Skeletal muscle satellite cell (primary cell): ENCODE data around the gene TMEM238.

Experiments
- H3K27me3 ChIP-seq: 2 replicates; pipeline ENCODE4 v1.7.0; 2013; ENCODE audit warnings: low read length; ENCODE audit not compliant: control insufficient read depth, insufficient read depth
- H3K36me3 ChIP-seq: 2 replicates; pipeline ENCODE4 v1.7.0; 2013; ENCODE audit warnings: mild to moderate bottlenecking, control low read depth, low read length; ENCODE audit not compliant: insufficient read depth
- H3K4me1 ChIP-seq: 2 replicates; pipeline ENCODE4 v1.7.0; 2013; ENCODE audit warnings: low read length; ENCODE audit not compliant: control insufficient read depth, insufficient read depth
- H3K4me2 ChIP-seq: 2 replicates; pipeline ENCODE4 v1.7.0; 2013; ENCODE audit warnings: mild to moderate bottlenecking, low read length
- H3K4me3 ChIP-seq: 2 replicates; pipeline ENCODE4 v1.7.0; 2013; ENCODE audit warnings: low read length
- H3K9ac ChIP-seq: 2 replicates; pipeline ENCODE4 v1.7.0; 2013; ENCODE audit warnings: mild to moderate bottlenecking, low read depth, low read length, moderate library complexity
- H3K9me3 ChIP-seq: replicated peaks from 2 replicates; pipeline ENCODE4 v1.7.0; 2013; ENCODE audit warnings: mild to moderate bottlenecking, control low read depth, low read length

Gene TMEM238

GRCh38 chr19:55384920-55385723 is 1.0 kb upstream of the TMEM238 start:
- Histone ChIP-seq H3K9me3 (no peaks in the 10 kb centered on the region), H3K36me3 (peaks cover 41% of the 10 kb centered on the region), H3K27me3 (no peaks in the 10 kb centered on the region), H3K4me1 (peaks cover 41% of the 10 kb centered on the region), H3K9ac (peak overlapping the region; percentile 99), H3K4me3 (peak overlapping the region; percentile 97), H3K4me2 (peak overlapping the region; percentile 96)

DNA sequence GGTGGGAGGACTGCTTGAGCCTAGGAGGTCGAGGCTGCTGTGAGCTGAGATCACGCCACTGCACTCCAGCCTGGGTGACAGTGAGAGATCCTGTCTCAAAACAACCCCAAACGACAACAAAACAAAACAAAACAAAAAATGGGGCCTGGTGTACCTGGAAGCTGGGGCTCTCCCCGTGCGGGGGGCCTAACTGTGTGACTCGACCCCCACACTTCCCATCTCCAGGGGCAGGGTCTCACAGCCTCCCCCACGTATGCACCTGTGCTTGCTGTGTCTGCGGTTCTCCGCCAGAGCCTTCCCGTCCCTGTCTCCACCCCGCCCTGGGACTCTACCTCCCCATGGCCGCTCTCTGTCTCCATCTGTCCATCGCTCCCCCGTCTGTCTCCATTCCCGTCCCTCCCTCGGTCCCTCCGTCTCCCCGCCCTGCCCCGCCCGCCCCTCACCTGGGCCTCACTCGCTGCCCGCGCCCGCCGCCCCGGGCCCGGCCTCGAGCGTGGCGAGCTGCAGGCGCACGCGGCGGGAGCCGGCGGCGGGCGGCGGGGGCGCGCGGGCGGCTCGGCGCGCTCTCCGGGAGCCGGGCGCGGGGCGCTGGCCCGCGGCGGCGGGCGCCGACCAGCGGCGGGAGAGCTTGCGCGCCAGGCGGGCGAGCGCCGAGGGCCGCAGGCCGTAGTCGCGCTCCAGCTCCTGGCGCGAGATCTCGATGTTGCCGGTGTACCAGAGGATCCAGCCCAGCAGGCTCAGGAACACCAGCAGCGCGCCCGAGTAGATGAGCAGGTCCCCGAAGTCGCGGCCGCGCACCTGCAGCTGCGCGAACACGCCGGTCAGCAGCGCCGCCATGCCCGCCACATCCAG is 587 bp downstream of the TMEM238 start:
- Histone ChIP-seq H3K4me3 (peak overlapping the region; percentile 97), H3K27me3 (no peaks in the 10 kb centered on the region), H3K4me2 (peak overlapping the region; percentile 96), H3K9me3 (no peaks in the 10 kb centered on the region), H3K9ac (peak overlapping the region; percentile 99), H3K4me1 (peaks cover 33% of the 10 kb centered on the region), H3K36me3 (peaks cover 25% of the 10 kb centered on the region)

GRCh38 chr19:55382522-55383054 is 1.5 kb downstream of the TMEM238 start:
- no peak overlapping the region for H3K4me2 ChIP-seq
- peaks cover 26% of the 10 kb centered on the region for H3K4me1 ChIP-seq
- H3K9me3 ChIP-seq = no peaks in the 10 kb centered on the region
- H3K4me3 ChIP-seq = no peak overlapping the region
- H3K27me3 ChIP-seq = peaks cover 2% of the 10 kb centered on the region
- H3K9ac ChIP-seq = no peak overlapping the region
- H3K36me3 ChIP-seq = peaks cover 16% of the 10 kb centered on the region

DNA sequence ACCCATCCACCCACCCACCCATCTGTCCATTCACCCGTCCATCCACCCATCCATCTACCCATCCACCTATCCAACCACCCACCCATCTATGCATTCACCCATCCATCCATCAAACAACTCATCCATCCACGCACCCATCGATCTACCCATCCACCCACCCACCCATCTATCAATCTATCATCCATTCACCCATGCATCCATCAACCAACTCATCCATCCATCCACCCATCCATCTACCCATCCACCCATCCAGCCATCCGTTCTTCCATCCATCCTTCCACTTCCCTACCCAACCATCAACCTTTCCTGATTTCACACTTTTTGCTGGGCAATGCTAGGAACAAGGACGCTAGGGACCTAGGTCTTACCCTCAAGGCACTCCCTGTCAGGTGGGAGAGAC is 2.1 kb downstream of the TMEM238 start:
- Histone ChIP-seq H3K27me3 (peaks cover 5% of the 10 kb centered on the region), H3K9ac (no peak overlapping the region), H3K4me3 (no peak overlapping the region), H3K9me3 (no peaks in the 10 kb centered on the region), H3K4me1 (peaks cover 21% of the 10 kb centered on the region), H3K4me2 (no peak overlapping the region), H3K36me3 (peaks cover 10% of the 10 kb centered on the region)

- Histone ChIP-seq H3K4me1 (peaks cover 9% of the 10 kb centered on the region), H3K9ac (no peak overlapping the region), H3K9me3 (no peaks in the 10 kb centered on the region), H3K27me3 (peaks cover 5% of the 10 kb centered on the region), H3K4me2 (no peak overlapping the region), H3K4me3 (no peak overlapping the region), H3K36me3 (no peaks in the 10 kb centered on the region)
Measured at GRCh38 chr19:55379174-55379573, 4.9 kb downstream of the TMEM238 start.

DNA sequence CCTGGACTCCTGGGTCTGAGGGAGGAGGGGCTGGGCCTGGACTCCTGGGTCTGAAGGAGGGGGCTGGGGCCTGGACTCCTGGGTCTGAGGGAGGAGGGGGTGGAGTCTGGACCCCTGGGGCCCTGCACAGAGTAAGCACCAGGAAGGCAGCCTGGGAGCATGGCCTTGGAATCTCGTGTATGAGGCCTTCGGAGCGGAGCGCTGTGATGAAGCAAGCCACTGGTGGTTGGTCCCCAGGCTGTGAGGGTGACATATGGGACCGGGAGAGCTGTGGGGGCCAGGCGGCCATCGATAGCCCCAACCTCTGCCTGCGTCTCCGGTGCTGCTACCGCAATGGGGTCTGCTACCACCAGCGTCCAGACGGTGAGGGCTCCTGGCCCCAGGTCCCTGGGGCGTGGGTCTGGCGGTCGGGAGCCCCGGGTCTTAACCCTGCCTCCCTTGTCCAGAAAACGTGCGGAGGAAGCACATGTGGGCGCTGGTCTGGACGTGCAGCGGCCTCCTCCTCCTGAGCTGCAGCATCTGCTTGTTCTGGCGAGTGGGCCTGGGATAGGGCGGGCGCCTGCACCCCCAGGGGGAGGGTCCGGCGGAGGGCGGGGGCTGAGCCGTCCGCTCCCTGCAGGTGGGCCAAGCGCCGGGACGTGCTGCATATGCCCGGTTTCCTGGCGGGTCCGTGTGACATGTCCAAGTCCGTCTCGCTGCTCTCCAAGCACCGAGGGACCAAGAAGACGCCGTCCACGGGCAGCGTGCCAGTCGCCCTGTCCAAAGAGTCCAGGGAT is 6.5 kb downstream of the TMEM238 start:
- Histone ChIP-seq H3K9ac (no peak overlapping the region), H3K9me3 (no peaks in the 10 kb centered on the region), H3K27me3 (peaks cover 5% of the 10 kb centered on the region), H3K4me2 (no peak overlapping the region), H3K36me3 (no peaks in the 10 kb centered on the region), H3K4me3 (no peak overlapping the region), H3K4me1 (peaks cover 10% of the 10 kb centered on the region)

DNA sequence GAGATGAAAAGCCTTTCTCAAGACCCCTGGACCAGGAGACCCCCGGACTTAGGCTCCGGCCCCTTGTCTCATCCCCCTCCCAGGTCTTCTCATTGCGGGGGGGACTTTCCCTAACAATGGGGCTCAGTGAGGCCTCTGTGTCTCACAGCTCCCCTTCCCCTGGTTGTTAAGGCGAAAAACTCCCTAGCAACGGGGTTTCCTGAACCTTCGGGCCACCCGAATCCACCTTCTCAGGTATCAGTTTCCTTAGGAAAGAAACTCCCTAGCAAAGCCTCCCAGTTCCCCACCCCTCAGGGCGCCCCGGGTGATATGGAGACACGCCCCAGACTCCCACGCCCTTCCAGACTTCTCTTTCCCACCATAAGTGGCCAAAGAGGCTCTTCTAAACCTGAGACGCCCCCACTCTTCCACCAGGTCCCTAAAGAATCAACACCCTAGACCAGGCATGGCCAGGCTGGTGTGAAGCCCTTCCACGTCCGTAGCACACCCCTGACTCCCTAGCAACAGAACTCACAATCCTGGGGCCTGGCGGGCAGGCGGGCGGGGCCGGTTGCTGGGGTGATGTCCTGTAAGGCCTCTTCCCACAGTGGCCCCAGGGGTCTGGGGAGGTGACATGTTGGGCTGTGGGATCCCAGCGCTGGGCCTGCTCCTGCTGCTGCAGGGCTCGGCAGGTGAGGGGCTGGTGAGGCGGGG is 7.7 kb downstream of the TMEM238 start, which contains the start of gene TMEM190:
TSS of gene TMEM190 (plus strand) at position 586 of the 693 bp plus-strand sequence. CDS start at position 614, 28 bp downstream.
- Histone ChIP-seq H3K36me3 (no peaks in the 10 kb centered on the region), H3K9me3 (no peaks in the 10 kb centered on the region), H3K4me1 (peaks cover 10% of the 10 kb centered on the region), H3K4me3 (no peak within 1 kb of the TSS), H3K9ac (no peak within 1 kb of the TSS), H3K4me2 (no peak within 1 kb of the TSS), H3K27me3 (peaks cover 5% of the 10 kb centered on the region)

DNA sequence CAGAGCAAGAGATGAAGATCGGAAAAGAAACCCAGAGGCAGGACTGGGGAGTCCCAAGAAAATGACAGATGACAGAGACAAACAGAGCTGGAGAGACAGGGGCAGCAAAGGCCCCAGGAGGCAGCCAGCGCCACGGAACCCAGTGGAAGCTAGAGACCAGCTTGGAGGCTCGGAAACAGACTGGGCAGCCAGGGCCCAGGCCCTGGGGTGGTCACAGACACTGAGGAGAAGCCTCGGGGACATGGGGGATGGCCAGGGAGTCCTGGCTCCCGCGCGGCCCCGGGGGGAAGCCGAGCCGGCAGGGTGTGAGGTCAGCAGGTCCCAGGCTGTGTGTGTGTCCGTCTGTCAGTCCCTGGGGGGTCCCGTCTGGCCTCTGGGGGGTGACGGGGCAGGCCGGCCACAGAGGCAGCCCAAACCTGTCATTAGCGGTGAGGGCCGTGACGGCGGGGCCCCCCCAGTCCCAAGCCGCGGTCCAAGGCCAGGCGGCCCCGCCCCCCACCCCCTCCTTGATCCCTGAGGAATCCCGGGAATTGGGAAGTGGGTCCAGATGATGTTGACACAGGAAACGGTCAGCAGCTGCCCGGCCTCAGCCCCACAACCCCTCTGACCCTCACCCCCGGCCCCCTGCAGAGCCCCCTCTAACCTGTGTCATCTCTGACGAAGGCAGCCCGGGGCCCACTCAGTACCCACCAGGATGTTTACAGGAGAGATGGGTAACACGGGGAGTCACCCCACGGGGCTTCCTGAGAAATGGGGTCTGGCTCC is 9.9 kb downstream of the TMEM238 start:
- no peak overlapping the region for H3K4me3 ChIP-seq
- peak overlapping the region; percentile 52 for H3K4me2 ChIP-seq
- peaks cover 25% of the 10 kb centered on the region for H3K4me1 ChIP-seq
- peaks cover 5% of the 10 kb centered on the region for H3K27me3 ChIP-seq
- H3K9ac ChIP-seq = no peak overlapping the region
- no peaks in the 10 kb centered on the region for H3K36me3 ChIP-seq
- no peaks in the 10 kb centered on the region for H3K9me3 ChIP-seq

- Histone ChIP-seq H3K4me2 (peak overlapping the region; percentile 52), H3K4me1 (peaks cover 32% of the 10 kb centered on the region), H3K9me3 (no peaks in the 10 kb centered on the region), H3K9ac (no peak overlapping the region), H3K36me3 (no peaks in the 10 kb centered on the region), H3K4me3 (no peak overlapping the region), H3K27me3 (peaks cover 5% of the 10 kb centered on the region)
Measured at GRCh38 chr19:55373306-55373992, 10.6 kb downstream of the TMEM238 start.
